ENCODE data around the gene LPP.

Gene LPP

GRCh38 chr3:188134856-188135255, 19.1 kb upstream of the LPP start:
- Histone ChIP-seq H3K9me3 (ENCODE audit: severe bottlenecking) (no peaks in the 10 kb centered on the region), H3K27me3 (ENCODE audit: insufficient read depth, poor library complexity, severe bottlenecking) (no peaks in the 10 kb centered on the region), H3K27ac (ENCODE audit: poor library complexity, severe bottlenecking) (no peak overlapping the region), H3K4me1 (ENCODE audit: insufficient read depth, poor library complexity, severe bottlenecking) (no peaks in the 10 kb centered on the region), H3K4me3 (ENCODE audit: severe bottlenecking) (no peak overlapping the region), H3K36me3 (ENCODE audit: low read depth) (no peaks in the 10 kb centered on the region)
- ATAC-seq (ENCODE audit: low read depth) (no peak), DNase-seq (ENCODE audit: low spot score) (no peak)
- TF ChIP-seq CTCF (IDR thresholded peaks at IDR 0.05; ENCODE audit: poor library complexity, severe bottlenecking), result no peak

- H3K4me1 ChIP-seq (ENCODE audit: insufficient read depth, poor library complexity, severe bottlenecking), result no peaks in the 10 kb centered on the region
- no peaks in the 10 kb centered on the region for H3K27me3 ChIP-seq (ENCODE audit: insufficient read depth, poor library complexity, severe bottlenecking)
- H3K9me3 ChIP-seq (ENCODE audit: severe bottlenecking), result no peaks in the 10 kb centered on the region
- no peak for TF ChIP-seq CTCF (IDR thresholded peaks at IDR 0.05; ENCODE audit: poor library complexity, severe bottlenecking)
- DNase-seq (ENCODE audit: low spot score), result no peak
- H3K27ac ChIP-seq (ENCODE audit: poor library complexity, severe bottlenecking), result no peak overlapping the region
- H3K36me3 ChIP-seq (ENCODE audit: low read depth), result no peaks in the 10 kb centered on the region
- no peak overlapping the region for H3K4me3 ChIP-seq (ENCODE audit: severe bottlenecking)
- ATAC-seq (ENCODE audit: low read depth), result no peak
These were observed 18.7 kb upstream of the LPP start for GRCh38 chr3:188135271-188135670.

- H3K27me3 ChIP-seq (ENCODE audit: insufficient read depth, poor library complexity, severe bottlenecking), result no peaks in the 10 kb centered on the region
- no peak overlapping the region for H3K4me3 ChIP-seq (ENCODE audit: severe bottlenecking)
- no peaks in the 10 kb centered on the region for H3K4me1 ChIP-seq (ENCODE audit: insufficient read depth, poor library complexity, severe bottlenecking)
- H3K27ac ChIP-seq (ENCODE audit: poor library complexity, severe bottlenecking), result no peak overlapping the region
- no peak for TF ChIP-seq CTCF (IDR thresholded peaks at IDR 0.05; ENCODE audit: poor library complexity, severe bottlenecking)
- H3K9me3 ChIP-seq (ENCODE audit: severe bottlenecking), result no peaks in the 10 kb centered on the region
- ATAC-seq (ENCODE audit: low read depth), result no peak
- no peak for DNase-seq (ENCODE audit: low spot score)
- no peaks in the 10 kb centered on the region for H3K36me3 ChIP-seq (ENCODE audit: low read depth)
These were observed 16.9 kb upstream of the LPP start for GRCh38 chr3:188137051-188137450.

GRCh38 chr3:188139466-188139865, 14.5 kb upstream of the LPP start:
- Histone ChIP-seq H3K27me3 (ENCODE audit: insufficient read depth, poor library complexity, severe bottlenecking) (no peaks in the 10 kb centered on the region), H3K4me3 (ENCODE audit: severe bottlenecking) (no peak overlapping the region), H3K4me1 (ENCODE audit: insufficient read depth, poor library complexity, severe bottlenecking) (no peaks in the 10 kb centered on the region), H3K27ac (ENCODE audit: poor library complexity, severe bottlenecking) (no peak overlapping the region), H3K9me3 (ENCODE audit: severe bottlenecking) (no peaks in the 10 kb centered on the region), H3K36me3 (ENCODE audit: low read depth) (no peaks in the 10 kb centered on the region)
- no peak for TF ChIP-seq CTCF (IDR thresholded peaks at IDR 0.05; ENCODE audit: poor library complexity, severe bottlenecking)
- DNase-seq (ENCODE audit: low spot score), result no peak
- no peak for ATAC-seq (ENCODE audit: low read depth)

GRCh38 chr3:188146219-188146618, 7.7 kb upstream of the LPP start:
- H3K27me3 ChIP-seq (ENCODE audit: insufficient read depth, poor library complexity, severe bottlenecking), result no peaks in the 10 kb centered on the region
- no peaks in the 10 kb centered on the region for H3K4me1 ChIP-seq (ENCODE audit: insufficient read depth, poor library complexity, severe bottlenecking)
- ATAC-seq (ENCODE audit: low read depth) (no peak), DNase-seq (ENCODE audit: low spot score) (no peak)
- H3K9me3 ChIP-seq (ENCODE audit: severe bottlenecking), result no peaks in the 10 kb centered on the region
- no peak for TF ChIP-seq CTCF (IDR thresholded peaks at IDR 0.05; ENCODE audit: poor library complexity, severe bottlenecking)
- no peak overlapping the region for H3K4me3 ChIP-seq (ENCODE audit: severe bottlenecking)
- H3K36me3 ChIP-seq (ENCODE audit: low read depth), result no peaks in the 10 kb centered on the region
- no peak overlapping the region for H3K27ac ChIP-seq (ENCODE audit: poor library complexity, severe bottlenecking)
